HG02840 (cell line): ENCODE data around the gene HSD11B1L.

Experiments
- ATAC-seq: cut with Tn5 transposase; IDR thresholded peaks from one replicate; pipeline ENCODE4 v1.9.1; 2021; ENCODE audit warnings: mild to moderate bottlenecking, moderate library complexity, moderate number of reproducible peaks; ENCODE audit not compliant: unreplicated experiment, low FRiP score

HSD11B1L gene

DNA sequence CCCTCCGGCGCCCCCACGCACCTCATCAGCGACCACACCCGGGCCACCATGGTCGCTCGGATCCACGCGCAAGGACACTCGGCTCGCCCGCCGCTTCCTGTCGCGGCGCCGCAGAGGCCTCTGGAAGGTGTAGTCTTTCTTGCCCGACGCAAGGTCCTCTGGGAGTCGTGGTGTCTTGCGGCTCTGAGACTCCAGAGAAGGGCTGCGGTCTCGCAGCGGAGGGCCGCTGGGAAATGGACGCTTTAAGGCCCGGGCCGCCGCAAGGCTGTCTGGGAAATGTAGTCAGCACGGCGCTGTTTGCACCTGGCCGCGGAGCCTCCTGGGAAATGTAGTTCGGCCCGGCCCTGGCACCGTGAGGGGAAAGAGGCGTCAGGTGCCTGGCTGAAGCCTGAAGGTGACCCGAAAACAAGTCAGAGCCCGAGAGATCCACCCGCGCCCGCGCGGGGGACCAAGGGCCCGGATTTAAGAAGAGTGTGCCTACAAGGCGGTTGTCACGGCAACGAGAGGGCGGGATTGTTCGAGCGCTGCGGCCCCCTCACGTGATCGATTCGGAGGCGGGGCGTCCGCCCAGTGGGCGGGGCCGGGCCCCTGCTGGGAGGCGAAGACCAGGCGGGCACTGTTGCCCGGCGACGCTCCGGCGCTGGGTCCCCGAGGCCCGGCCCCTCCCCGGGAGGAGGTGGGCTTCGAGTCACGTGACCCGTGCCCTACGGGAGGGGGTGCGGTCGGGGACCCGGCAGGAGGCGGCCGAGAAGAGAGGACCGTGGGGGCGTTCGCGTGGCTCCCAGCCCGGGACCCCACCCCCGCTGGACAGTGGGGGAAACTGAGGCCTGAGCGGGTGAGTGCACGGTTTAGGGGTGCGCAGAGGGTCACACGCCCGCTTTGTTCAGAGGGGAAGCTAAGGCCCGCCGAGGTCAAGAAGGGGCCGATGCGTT lies at the start of gene HSD11B1L, which contains the start of gene MICOS13:
Gene HSD11B1L (plus strand): TSS at position 591 of the 932 bp plus-strand sequence. CDS start 3,806 bp downstream, outside the sequence.
Gene MICOS13 (minus strand): TSS at position 80 of the 932 bp plus-strand sequence. CDS start 30 bp downstream, at position 50.
- ATAC-seq, result peak; percentile 78

GRCh38 chr19:5631567-5632240 lies 49.1 kb upstream of the HSD11B1L start:
- ATAC-seq, result no peak

DNA sequence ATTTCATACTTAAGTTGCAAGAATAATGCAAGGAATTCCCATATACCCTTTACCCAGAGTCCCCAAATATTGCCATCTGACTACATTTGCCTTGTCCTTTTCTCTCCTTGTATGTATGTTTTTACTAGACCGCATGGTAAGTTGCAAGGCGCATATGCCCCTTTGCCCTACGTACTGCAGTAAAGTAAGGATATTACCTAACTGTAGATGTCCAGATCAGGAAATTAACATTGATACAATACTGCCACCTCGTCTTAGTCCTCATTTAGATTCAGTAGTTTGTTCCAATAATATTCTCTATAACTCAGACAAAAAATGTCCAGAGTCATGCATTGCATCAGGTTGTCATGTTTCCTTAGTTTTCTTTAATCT lies 48.6 kb upstream of the HSD11B1L start:
- no peak for ATAC-seq

- no peak for ATAC-seq
These were observed 48.2 kb upstream of the HSD11B1L start for GRCh38 chr19:5632657-5633056.

- ATAC-seq, result no peak
These were observed 45.4 kb upstream of the HSD11B1L start for GRCh38 chr19:5635427-5635826.

DNA sequence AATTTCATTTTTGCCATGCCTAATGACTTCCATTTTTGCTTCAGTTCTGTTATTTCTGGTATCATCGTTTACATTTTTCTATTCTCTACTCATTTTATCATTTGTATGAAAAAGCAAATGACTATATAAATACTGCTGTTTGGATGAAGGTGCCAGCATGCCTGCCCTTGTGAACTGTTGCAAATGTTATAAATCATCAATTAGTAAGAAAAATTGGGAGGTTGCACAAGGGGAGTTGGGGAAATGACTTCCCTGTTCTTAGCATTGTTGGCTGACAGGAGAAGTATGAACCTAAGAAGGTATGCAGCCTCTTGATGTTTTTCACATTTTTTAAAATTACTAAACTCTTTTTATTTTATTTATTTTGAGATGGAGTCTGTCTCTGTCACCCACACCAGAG lies 42.9 kb upstream of the HSD11B1L start:
- no peak for ATAC-seq

- ATAC-seq, result no peak
These were observed 39.7 kb upstream of the HSD11B1L start for GRCh38 chr19:5641171-5641570.

DNA sequence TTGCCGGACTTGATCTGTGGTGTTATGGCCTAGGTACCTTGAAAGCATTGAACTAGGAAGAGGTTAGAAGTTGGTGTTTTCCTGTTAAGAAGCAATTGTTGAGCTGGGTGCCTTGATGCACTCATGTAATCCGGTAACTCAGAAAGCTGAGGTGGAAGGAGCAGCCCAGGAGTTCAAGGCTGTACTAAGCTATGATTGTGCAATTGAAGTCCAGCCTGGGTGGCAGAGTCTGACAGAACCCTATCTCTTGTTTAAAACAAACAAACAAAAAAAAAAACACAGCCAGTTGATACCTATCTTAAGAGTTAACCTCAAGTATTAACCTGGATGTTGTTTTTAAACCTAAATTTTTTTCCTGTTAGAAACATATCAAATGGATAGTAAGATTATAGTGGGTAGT lies 38.6 kb upstream of the HSD11B1L start:
- ATAC-seq, result no peak

- ATAC-seq, result no peak
These were observed 37.8 kb upstream of the HSD11B1L start for GRCh38 chr19:5643060-5643459.

- ATAC-seq, result no peak
These were observed 36.8 kb upstream of the HSD11B1L start for GRCh38 chr19:5644037-5644436.

DNA sequence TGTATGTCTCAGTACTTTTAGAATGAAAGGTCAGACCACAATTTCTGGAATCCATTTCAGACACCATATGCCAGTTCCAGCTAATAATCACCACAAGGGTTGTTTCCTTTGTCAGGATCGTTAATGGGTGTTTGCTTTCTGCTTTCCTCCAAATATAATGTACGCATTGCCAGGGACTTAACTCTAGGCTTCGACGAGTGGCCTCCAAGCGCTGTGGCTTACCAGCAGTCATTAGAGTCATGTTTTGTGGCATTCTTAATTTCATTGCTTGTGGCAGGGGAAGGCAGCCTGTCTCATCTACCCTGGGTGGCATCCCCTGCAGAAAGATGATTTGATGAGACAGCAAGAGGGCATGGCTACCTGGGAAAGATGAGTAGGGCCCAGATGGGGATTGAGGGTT lies 35.4 kb upstream of the HSD11B1L start:
- ATAC-seq, result no peak

DNA sequence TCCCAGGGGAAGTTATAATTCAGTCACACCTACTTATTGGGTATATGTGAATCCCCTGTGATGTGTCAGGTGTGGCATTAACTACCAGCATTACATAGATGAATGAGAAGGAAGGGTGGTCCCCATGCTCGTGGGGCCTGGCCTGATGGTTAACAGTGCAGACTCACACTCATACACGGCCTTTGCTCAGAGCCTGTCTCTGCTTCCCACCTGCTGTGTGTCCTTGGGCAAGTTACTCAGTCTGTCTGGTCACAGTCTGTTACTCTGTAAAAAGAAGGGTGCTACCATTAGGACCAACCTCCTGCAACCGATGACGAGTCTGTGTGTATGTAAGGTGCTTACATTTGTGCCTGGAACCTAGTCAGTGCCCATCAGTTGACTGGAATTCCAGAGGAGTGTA lies 34.1 kb upstream of the HSD11B1L start:
- ATAC-seq, result no peak

- no peak for ATAC-seq
These were observed 32.4 kb upstream of the HSD11B1L start for GRCh38 chr19:5648464-5648863.

DNA sequence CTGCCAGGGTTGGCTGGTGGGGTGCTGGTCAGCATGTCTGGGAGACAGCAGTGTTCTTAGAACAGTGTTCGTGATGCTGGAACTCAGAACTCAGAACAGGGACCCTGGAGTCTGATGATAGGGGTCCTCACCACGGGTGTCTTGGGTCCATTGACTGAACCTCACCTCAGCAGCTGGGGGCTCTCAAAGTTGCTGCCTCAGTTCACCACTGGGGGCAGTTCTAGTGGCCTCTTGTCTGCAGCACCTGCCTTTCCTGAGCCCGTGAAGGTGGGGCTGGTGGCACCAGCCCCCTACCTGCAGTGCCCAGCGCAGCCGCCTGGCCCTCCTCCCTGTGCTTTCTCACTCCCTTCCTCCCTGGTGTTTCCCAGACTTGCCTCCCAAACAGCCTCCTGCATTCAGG lies 29.5 kb upstream of the HSD11B1L start:
- ATAC-seq, result no peak

DNA sequence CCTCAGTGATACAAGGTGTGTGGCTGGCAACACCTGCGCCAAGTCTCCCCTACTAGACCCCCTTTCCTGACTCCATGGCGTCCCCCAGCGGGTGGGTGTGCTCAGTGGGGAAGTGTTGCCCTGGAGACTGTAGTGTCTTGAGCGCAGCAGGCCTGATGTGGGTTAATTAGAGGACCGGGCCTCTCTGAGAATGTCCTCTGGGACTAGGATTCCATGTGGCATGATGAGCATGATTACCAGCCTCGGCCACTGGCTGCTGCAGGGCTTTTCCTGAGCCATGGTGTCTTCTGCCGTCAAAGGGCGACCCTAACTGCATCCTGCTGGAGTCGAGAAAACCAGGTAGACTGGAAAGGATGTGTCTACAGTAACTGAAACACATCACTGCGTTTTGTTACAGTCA lies 28.6 kb upstream of the HSD11B1L start:
- no peak for ATAC-seq

- no peak for ATAC-seq
These were observed 25.9 kb upstream of the HSD11B1L start for GRCh38 chr19:5654931-5655330.

- ATAC-seq, result no peak
These were observed 25.4 kb upstream of the HSD11B1L start for GRCh38 chr19:5655412-5655811.

GRCh38 chr19:5661483-5661882 lies 19.3 kb upstream of the HSD11B1L start:
- no peak for ATAC-seq

DNA sequence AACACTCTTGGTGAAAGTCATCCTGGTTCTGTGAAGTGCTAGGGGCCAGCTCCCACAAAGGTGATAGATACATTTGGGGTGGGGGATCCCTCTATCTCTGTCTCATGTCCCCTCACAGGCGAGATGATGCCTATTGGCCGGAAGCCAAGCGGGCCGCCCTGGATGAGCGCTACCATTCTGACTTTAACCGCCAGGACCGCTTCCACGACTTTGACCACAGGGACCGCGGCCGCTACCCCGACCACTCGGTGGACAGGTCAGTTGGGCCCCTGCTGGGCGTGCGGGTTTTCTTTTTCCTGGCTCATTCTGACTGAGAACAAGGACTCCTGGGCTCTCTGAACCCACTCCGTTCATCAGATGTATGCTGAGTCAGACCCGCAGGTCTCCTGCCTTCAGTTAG lies 16.9 kb upstream of the HSD11B1L start:
- ATAC-seq, result no peak

DNA sequence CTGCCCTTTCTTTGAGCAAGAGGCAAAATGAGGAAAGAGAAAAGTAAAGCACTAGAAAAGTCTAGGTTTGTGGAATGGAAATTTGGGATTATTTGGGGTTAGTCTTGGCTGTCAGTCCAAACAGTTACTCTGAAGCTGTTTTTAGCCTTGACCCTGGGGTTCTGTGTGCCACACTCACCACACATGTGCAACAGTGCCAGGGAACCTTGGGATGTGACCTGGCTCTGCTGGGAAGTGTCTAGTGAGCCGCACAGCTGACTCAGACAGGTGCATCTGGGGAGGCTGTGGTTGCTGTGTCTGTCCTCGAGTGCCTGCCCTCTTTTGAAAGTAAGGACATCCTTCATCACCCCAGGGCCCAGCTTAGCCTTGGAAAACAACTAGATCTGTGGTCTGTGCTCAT lies 16.3 kb upstream of the HSD11B1L start:
- no peak for ATAC-seq

GRCh38 chr19:5665781-5666513 lies 14.9 kb upstream of the HSD11B1L start:
- ATAC-seq, result no peak
